ENCODE data around the gene MGLL.

DNA sequence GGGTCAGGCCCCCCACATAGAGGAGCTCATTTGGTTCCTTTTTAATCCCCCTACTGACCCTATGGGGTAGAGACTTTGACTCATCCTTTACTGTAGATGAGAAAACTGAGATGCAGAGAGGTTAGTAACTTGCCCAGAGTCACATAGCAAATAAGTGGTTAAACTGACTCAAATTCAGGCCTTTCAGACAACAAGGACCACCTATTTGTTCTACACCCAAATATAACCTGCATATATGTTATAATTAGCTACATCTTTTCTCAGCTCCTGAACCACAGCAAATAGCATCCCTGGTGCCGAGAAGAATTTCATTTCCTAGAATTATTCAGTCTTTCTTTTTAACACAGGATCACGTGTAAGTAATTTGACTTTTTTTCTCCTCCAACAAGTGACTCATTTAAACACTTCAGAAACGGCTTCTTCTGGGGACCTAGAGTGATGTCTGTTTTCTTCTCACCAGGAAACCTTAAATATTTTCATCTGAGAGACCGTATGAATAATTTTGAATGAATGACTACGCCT, 57.4 kb downstream of the MGLL start:
- TF ChIP-seq, protein P1, sequence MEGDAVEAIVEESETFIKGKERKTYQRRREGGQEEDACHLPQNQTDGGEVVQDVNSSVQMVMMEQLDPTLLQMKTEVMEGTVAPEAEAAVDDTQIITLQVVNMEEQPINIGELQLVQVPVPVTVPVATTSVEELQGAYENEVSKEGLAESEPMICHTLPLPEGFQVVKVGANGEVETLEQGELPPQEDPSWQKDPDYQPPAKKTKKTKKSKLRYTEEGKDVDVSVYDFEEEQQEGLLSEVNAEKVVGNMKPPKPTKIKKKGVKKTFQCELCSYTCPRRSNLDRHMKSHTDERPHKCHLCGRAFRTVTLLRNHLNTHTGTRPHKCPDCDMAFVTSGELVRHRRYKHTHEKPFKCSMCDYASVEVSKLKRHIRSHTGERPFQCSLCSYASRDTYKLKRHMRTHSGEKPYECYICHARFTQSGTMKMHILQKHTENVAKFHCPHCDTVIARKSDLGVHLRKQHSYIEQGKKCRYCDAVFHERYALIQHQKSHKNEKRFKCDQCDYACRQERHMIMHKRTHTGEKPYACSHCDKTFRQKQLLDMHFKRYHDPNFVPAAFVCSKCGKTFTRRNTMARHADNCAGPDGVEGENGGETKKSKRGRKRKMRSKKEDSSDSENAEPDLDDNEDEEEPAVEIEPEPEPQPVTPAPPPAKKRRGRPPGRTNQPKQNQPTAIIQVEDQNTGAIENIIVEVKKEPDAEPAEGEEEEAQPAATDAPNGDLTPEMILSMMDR (IDR thresholded peaks at IDR 0.05; ENCODE audit: insufficient read depth, low read length, poor library complexity, severe bottlenecking) = no peak
- no peak for TF ChIP-seq EZH2phosphoT487 (conservative IDR thresholded peaks at IDR 0.05; ENCODE audit: low read length)
